ENCODE data around the gene THSD7B. TPM values are rescaled to one million over a fixed set of nuclear protein-coding genes. Genes with fewer than 3 reads are reported as not detected.

Gene THSD7B
- total RNA-seq: 0.13 TPM in 1 of 2 replicates, not detected in the other

GRCh38 chr2:136765256-136766072 is at the start of gene THSD7B:
TSS of gene THSD7B (plus strand) at chr2:136765545. CDS start at chr2:136882179, 116,634 bp downstream.

